MM.1S (cell line): Measurements from ENCODE around the gene NPHP3.

Experiments used
- EZH2phosphoT487 ChIP-seq: fragments of 300-600 bp; sonication (generic); IDR thresholded peaks from 2 replicates; pipeline ENCODE4 v1.6.1; 2018; ENCODE audit warnings: antibody characterized with exemption, low read length
- TF ChIP-seq, protein P1 (sequence below): fragments of 300-600 bp; sonication (generic); IDR thresholded peaks from 2 replicates; pipeline ENCODE4 v1.5.1; 2016; ENCODE audit warnings: antibody characterized with exemption, low read length, mixed read lengths

DNA sequence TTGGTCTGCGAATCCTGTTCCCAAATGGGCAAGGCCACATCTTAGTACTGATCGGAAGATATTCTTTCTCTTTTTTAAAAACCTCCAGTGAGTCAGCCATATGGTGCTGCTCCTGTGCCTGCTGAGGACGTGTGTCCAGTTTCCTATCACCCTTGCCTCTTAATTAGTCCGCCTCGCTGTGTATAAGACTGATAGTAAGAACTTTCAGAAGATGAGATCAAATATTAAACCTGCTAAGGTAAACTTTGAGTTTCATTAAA, 61.5 kb downstream of the NPHP3 start:
- TF ChIP-seq, protein P1, sequence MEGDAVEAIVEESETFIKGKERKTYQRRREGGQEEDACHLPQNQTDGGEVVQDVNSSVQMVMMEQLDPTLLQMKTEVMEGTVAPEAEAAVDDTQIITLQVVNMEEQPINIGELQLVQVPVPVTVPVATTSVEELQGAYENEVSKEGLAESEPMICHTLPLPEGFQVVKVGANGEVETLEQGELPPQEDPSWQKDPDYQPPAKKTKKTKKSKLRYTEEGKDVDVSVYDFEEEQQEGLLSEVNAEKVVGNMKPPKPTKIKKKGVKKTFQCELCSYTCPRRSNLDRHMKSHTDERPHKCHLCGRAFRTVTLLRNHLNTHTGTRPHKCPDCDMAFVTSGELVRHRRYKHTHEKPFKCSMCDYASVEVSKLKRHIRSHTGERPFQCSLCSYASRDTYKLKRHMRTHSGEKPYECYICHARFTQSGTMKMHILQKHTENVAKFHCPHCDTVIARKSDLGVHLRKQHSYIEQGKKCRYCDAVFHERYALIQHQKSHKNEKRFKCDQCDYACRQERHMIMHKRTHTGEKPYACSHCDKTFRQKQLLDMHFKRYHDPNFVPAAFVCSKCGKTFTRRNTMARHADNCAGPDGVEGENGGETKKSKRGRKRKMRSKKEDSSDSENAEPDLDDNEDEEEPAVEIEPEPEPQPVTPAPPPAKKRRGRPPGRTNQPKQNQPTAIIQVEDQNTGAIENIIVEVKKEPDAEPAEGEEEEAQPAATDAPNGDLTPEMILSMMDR = no peak
- no peak for TF ChIP-seq EZH2phosphoT487
